ENCODE measurements around the gene ITSN2. TPM values are rescaled to one million over a fixed set of nuclear protein-coding genes. Genes with fewer than 3 reads are reported as not detected.
A peak's percentile ranks its signal among the peaks of the same experiment; 100 is the strongest.

The ITSN2 gene
- total RNA-seq, 1 experiment from 2014 or later, result 36.5 TPM

DNA sequence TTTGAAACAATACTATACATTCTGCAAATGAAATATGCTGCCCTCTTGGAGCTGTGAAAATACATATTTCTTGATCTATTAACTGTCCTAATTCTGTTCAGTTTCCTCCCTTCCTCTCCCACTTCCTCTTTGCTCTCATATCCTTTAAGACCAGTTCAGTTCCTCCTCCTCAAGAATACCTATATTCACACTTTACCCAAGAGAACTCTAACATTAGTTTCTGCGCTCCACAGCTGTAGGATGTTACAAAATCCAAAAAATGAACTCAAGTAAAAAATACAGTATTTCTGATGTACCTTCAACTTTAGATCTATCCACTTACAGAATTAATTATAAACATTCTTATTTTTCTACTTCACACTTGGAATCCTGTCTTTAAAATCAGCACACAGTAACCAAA lies 5.4 kb downstream of the ITSN2 start:
- H3K9me3 Mint-ChIP-seq (ENCODE audit: unreplicated experiment), result no peaks in the 10 kb centered on the region
- POLR2A ChIA-PET, result interaction anchor here (0.5 kb wide), 1 partner anchor 429 kb away, joined by 3 read pairs; no protein-coding TSS in a partner anchor
- CTCF ChIA-PET, result no interaction called here
- BruUV-seq (replicated peaks), result no TSS peak
- H3K27me3 Mint-ChIP-seq (ENCODE audit: insufficient read depth, unreplicated experiment), result no peaks in the 10 kb centered on the region
- H3K36me3 Mint-ChIP-seq (ENCODE audit: insufficient read depth, unreplicated experiment), result peaks cover 7% of the 10 kb centered on the region
- TF ChIP-seq, protein P1, sequence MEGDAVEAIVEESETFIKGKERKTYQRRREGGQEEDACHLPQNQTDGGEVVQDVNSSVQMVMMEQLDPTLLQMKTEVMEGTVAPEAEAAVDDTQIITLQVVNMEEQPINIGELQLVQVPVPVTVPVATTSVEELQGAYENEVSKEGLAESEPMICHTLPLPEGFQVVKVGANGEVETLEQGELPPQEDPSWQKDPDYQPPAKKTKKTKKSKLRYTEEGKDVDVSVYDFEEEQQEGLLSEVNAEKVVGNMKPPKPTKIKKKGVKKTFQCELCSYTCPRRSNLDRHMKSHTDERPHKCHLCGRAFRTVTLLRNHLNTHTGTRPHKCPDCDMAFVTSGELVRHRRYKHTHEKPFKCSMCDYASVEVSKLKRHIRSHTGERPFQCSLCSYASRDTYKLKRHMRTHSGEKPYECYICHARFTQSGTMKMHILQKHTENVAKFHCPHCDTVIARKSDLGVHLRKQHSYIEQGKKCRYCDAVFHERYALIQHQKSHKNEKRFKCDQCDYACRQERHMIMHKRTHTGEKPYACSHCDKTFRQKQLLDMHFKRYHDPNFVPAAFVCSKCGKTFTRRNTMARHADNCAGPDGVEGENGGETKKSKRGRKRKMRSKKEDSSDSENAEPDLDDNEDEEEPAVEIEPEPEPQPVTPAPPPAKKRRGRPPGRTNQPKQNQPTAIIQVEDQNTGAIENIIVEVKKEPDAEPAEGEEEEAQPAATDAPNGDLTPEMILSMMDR (IDR thresholded peaks at IDR 0.05; ENCODE audit: unreplicated experiment), result no peak
- peak overlapping the region; percentile 14 for H3K27ac Mint-ChIP-seq (ENCODE audit: low read depth, unreplicated experiment)
- intact Hi-C loops (cut with micrococcal nuclease), result no loop called here
- H3K4me3 Mint-ChIP-seq (ENCODE audit: unreplicated experiment), result no peak overlapping the region
- H3K4me1 Mint-ChIP-seq (ENCODE audit: insufficient read depth, unreplicated experiment), result peaks cover 13% of the 10 kb centered on the region
- no peak for DNase-seq (ENCODE audit: unreplicated experiment)

DNA sequence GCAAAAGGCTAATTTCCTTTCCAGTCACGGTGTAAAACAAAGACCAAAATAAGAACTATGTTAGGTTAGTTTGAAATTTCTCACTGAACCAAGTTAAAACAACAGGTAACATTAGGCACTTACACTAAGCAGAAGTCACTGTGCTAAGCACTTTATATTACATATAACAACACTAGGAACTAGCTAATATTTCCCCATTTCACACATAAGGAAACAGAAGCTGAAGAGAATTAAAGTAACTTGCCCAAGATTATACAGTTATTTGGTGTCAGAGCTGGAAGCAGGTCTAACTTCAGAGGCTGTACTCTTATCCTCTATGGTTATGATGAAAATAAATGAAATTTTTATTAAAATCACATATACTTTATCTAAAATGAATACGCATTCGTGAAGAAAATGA lies 5.9 kb downstream of the ITSN2 start:
- Mint-ChIP-seq H3K9me3 (ENCODE audit: unreplicated experiment) (no peaks in the 10 kb centered on the region), H3K27me3 (ENCODE audit: insufficient read depth, unreplicated experiment) (no peaks in the 10 kb centered on the region), H3K36me3 (ENCODE audit: insufficient read depth, unreplicated experiment) (peaks cover 7% of the 10 kb centered on the region), H3K27ac (ENCODE audit: low read depth, unreplicated experiment) (peak overlapping the region; percentile 14), H3K4me1 (ENCODE audit: insufficient read depth, unreplicated experiment) (peaks cover 13% of the 10 kb centered on the region), H3K4me3 (ENCODE audit: unreplicated experiment) (no peak overlapping the region)
- DNase-seq (ENCODE audit: unreplicated experiment), result no peak
- TF ChIP-seq, protein P1 (IDR thresholded peaks at IDR 0.05; ENCODE audit: unreplicated experiment), result no peak
- ChIA-PET CTCF (no interaction called here), POLR2A (interaction anchor here (1.0 kb wide), 1 partner anchor 50 kb away, joined by 3 read pairs; no protein-coding TSS in a partner anchor)
- no TSS peak for BruUV-seq (replicated peaks)
- intact Hi-C loops (cut with micrococcal nuclease), result no loop called here

DNA sequence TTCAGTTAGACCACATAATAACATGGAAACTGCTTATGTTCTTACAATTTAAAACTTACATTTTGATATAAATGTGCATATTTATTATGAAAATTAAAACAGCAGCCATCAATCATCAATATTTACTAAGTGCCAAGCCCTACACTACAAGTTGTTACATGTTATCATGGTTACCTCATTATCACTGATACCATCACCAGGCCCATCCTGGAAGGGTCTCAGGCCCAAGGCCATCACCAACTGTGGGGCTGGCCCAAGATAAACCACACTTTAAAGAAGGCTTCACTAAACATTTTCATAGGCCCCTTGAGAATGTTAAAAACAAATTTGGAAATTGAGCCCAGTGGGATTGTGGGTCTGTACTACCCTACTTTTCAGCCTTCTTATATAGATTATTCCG lies 6.4 kb downstream of the ITSN2 start:
- no peaks in the 10 kb centered on the region for H3K9me3 Mint-ChIP-seq (ENCODE audit: unreplicated experiment)
- H3K36me3 Mint-ChIP-seq (ENCODE audit: insufficient read depth, unreplicated experiment), result peaks cover 4% of the 10 kb centered on the region
- ChIA-PET POLR2A (interaction anchor here (0.5 to 1.0 kb wide), 3 partner anchors 23 to 270 kb away, joined by 3 read pairs; partner anchors contain the start of gene TP53I3), CTCF (interaction anchor here (0.6 kb wide), 1 partner anchor 335 kb away, joined by 3 read pairs; no protein-coding TSS in a partner anchor)
- intact Hi-C loops (cut with micrococcal nuclease), result no loop called here
- H3K4me3 Mint-ChIP-seq (ENCODE audit: unreplicated experiment), result no peak overlapping the region
- TF ChIP-seq, protein P1 (IDR thresholded peaks at IDR 0.05; ENCODE audit: unreplicated experiment), result no peak
- no peaks in the 10 kb centered on the region for H3K27me3 Mint-ChIP-seq (ENCODE audit: insufficient read depth, unreplicated experiment)
- no TSS peak for BruUV-seq (replicated peaks)
- no peak overlapping the region for H3K27ac Mint-ChIP-seq (ENCODE audit: low read depth, unreplicated experiment)
- DNase-seq (ENCODE audit: unreplicated experiment), result no peak
- peaks cover 11% of the 10 kb centered on the region for H3K4me1 Mint-ChIP-seq (ENCODE audit: insufficient read depth, unreplicated experiment)

DNA sequence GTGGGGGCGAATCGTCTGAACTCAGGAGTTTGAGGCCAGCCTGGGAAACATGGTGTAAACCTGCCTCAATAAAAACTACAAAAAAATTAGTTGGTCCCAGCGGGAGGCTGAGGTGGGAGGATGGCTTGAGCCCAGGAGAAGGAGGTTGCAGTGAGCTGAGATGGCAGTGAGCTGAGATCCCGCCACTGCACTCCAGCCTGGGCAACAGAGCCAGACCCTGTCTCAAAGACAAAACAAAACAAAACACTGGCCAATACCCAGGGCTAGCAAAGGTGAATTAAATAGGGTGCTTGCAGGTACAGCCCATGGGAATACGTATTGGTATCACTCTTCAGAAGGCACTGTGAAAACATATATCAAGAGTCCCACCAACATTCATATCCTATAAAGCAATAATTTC lies 7.0 kb downstream of the ITSN2 start:
- intact Hi-C loops (cut with micrococcal nuclease), result no loop called here
- H3K4me3 Mint-ChIP-seq (ENCODE audit: unreplicated experiment), result no peak overlapping the region
- H3K27me3 Mint-ChIP-seq (ENCODE audit: insufficient read depth, unreplicated experiment), result no peaks in the 10 kb centered on the region
- no peak overlapping the region for H3K27ac Mint-ChIP-seq (ENCODE audit: low read depth, unreplicated experiment)
- H3K36me3 Mint-ChIP-seq (ENCODE audit: insufficient read depth, unreplicated experiment), result no peaks in the 10 kb centered on the region
- H3K4me1 Mint-ChIP-seq (ENCODE audit: insufficient read depth, unreplicated experiment), result peaks cover 7% of the 10 kb centered on the region
- ChIA-PET CTCF (interaction anchor here (0.6 kb wide), 1 partner anchor 336 kb away, joined by 3 read pairs; no protein-coding TSS in a partner anchor), POLR2A (interaction anchor here (0.5 to 1.0 kb wide), 3 partner anchors 22 to 269 kb away, joined by 3 read pairs; partner anchors contain the start of gene TP53I3)
- DNase-seq (ENCODE audit: unreplicated experiment), result no peak
- H3K9me3 Mint-ChIP-seq (ENCODE audit: unreplicated experiment), result no peaks in the 10 kb centered on the region
- TF ChIP-seq, protein P1 (IDR thresholded peaks at IDR 0.05; ENCODE audit: unreplicated experiment), result no peak
- no TSS peak for BruUV-seq (replicated peaks)

Measured in MCF 10A (cell line).